ENCODE results near the gene GATAD2B. TPM values are rescaled to one million over a fixed set of nuclear protein-coding genes. Genes with fewer than 3 reads are reported as not detected.
"Not testable (repeated sequence)": the region's sequence is repeated elsewhere in the genome, so short reads cannot be mapped to it uniquely, and the experiment has no call there.

The GATAD2B gene
- total RNA-seq, 1 experiment from 2014 or later = 8.7 TPM

DNA sequence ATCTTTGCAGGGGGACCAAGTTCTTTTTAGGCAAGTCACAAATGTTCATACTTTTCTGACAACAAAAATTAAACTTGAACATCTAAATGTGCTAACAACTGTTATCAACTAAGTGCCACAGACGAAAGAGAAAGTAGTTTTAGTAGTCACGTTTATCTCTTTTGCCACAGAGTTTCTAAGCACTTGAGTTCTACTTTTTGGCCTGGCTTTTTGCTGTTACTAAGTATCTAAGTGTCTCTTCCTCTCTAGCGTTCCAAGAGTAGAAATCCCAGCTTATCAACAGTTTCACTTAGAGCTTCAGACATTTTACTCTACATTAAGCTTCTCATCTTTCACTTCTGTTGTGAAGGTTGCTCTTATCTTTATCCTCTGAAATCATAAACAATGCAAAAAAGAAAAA lies 34.2 kb downstream of the GATAD2B start:
- no peak for DNase-seq (ENCODE audit: low read depth)

DNA sequence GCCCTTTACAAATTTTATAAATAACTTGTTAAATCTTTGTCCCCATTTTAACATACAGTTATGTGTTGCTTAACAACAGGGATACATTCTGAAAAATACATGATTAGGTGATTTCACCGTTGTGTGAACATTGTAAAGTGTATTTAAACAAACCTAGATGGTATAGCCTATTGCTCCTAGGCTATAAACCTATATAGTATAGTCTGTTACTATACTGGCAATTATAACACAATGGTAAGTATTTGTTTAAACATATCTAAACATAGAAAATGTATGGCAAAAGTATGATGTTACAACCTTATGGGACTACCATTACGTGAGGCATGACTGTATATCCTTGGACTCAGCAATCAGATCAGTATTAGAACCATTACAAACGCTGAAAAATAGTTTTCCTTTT lies 36.6 kb downstream of the GATAD2B start:
- DNase-seq (ENCODE audit: low read depth) = no peak

DNA sequence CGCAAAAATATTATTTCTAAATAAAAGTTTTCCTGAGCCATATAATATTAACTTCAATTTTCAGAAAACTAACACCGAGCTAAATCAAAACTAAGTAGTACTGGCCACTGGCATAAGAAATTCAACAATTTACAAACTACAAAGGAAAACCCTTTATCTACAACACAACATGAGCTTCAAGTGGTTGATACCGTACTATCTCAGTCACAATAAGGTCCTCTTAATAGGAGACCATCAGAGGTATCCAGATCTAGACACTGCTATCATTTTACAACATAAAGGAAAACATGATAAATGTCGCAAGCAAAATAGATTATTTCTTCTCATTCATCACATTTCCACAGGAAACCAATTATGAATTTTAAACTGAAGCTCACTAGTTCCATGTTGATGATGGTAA lies 39.5 kb downstream of the GATAD2B start:
- DNase-seq (ENCODE audit: low read depth) = no peak

DNA sequence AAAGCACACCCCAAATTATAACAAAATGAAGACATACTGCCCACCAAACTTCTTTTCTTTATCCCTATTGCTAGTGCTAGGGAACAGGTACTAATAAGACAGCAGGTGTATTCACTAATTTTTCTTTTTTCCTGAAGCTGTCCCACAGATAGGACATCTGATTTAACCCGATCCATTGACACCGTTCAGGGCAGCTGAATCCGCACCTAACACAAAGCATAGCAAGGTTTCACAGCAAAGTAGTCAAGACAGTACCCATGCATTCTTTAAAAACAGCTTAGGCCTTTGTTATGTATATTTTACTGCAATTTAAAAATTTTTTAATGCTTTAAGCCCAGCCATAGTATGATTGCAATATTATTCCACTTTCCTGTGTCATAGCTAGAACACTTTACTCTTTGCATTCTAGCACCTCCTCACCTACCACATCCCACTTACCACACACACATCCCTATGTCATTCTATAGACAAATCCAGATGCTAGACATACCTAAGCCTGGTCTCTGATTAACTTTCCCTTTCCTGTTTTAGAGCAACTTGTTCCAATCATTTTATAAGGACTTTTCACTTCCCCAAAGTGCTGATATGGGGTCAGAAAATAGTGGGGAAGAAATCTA lies 40.4 kb downstream of the GATAD2B start:
- DNase-seq (ENCODE audit: low read depth) = no peak

DNA sequence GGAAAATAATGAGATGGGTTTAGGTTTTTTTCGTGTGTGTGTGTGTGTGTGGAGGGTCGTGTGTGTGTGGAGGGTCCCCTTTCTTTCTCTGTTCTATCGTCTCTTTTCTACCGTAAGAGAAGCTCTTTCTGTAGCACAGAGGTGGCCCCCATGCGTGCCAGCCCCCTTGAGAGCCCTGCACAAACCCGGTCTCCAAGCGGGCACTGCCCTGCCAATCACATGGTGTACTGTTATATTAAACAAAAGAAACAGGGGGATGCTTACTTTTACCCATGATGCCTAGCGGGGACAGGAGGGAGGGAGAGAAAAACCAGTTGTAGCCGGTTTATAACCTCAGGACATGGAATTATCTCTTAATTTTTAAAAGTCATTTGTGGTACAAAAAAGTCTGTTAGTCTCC lies 41.0 kb downstream of the GATAD2B start:
- peak; percentile 43 for DNase-seq (ENCODE audit: low read depth)

DNA sequence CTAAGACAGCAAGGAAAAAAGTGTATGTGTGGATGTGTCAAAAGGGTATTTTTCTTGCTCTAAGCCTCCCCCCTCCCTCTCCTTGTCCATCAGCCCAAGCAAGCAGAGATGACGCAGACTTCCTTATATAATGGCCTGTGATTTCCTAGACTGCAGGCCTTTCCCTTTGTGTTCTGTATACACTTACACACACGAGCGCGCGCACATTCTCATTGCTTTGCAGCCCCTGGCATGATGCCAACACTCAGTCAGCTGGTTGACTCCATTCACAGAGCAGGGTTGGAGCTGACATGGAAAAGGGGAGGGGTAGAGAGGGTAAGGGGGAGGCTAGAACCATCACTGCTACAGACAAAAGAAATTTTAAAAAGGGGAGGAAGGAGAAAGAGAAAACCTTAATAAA lies 41.8 kb downstream of the GATAD2B start:
- DNase-seq (ENCODE audit: low read depth) = peak; percentile 89

DNA sequence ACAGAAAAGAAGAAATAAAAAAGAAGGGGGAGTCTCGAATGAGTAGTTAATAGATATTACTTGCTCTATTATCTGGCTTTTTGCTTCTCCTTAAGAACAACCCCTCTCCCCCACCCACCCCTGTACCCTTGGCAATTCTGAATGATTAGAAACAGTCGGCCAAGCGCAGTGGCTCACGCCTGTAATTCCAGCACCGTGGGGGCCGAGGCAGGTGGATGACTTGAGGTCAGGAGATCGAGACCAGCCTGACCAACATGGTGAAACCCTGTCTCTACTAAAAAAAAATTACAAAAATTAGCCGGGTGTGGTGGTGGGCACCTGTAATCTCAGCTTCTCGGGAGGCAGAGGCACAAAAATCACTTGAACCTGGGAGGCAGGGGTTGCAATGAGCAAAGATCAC lies 42.7 kb downstream of the GATAD2B start:
- DNase-seq (ENCODE audit: low read depth) = no peak

DNA sequence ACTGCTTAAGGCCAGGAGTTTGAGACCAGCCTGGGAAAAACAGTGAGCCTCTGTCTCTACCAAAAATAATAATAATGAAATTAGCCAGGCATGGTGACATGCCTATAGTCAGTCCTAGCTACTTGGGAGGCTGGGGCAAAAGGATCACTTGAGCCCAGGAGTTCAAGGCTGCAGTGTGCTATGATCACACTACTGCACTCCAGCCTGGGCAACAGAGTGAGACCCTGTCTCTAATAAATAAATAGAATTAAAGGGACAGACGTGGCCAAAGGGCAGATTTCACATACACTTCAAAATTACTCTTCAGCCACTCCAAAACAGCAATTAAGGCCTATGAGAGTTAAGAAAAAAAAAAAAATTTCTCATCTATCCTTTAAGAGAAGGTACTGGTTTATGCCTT lies 45.7 kb downstream of the GATAD2B start:
- no peak for DNase-seq (ENCODE audit: low read depth)

DNA sequence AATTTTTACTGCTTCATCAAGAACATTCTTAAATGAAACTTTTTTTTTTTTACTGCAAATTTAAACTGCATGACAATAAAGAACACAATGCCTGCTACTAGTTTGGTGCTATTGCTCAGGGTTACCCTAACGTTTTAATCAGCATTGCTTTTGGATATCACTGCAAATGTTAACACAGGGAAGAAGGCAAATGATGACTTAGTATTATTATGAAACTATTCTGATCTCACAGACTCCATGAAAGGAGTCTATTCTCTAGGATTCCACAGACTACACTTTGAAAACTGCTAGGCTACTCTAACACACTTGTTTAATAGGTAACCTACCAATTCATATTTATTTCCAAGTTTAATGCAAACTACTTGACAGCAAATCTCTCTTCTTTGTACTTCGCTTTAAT lies 49.8 kb downstream of the GATAD2B start:
- DNase-seq (ENCODE audit: low read depth) = no peak

DNA sequence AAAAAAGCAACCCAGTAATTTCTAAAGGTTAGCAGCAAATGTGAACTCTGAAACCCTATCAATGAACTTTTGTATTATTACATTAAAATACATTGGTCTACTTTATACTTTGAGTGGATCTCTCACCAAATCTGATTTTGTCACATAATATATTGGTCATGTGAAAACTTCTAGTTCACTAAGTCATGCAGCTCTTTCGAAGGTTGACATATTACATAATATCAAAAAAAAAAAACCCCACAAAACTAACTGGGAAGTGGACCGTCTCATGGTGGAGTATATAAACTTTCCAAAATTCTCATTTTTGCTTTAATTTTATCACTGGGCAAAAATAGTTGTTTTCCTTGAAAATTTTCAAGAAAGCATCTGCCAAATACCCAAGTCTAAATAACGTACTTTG lies 50.4 kb downstream of the GATAD2B start:
- no peak for DNase-seq (ENCODE audit: low read depth)

DNA sequence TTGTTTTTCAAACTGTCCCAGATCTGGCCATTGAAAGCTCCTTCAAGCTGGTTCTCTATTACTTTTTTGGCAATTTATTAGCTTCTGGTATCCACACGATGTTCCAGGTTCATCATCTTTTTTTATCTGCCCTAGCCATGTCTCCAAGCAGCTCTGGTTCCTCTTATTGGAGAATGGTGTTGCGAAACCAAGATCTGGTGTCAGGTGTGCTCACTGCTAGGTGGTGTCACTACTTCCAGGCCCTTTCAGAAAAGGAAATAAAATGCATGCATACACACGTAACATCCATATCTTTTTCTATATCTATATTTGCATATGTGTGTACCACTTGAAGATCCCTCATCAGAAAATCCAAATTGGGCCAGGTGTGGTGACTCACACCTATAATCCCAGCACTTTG lies 53.3 kb downstream of the GATAD2B start:
- DNase-seq (ENCODE audit: low read depth) = no peak

DNA sequence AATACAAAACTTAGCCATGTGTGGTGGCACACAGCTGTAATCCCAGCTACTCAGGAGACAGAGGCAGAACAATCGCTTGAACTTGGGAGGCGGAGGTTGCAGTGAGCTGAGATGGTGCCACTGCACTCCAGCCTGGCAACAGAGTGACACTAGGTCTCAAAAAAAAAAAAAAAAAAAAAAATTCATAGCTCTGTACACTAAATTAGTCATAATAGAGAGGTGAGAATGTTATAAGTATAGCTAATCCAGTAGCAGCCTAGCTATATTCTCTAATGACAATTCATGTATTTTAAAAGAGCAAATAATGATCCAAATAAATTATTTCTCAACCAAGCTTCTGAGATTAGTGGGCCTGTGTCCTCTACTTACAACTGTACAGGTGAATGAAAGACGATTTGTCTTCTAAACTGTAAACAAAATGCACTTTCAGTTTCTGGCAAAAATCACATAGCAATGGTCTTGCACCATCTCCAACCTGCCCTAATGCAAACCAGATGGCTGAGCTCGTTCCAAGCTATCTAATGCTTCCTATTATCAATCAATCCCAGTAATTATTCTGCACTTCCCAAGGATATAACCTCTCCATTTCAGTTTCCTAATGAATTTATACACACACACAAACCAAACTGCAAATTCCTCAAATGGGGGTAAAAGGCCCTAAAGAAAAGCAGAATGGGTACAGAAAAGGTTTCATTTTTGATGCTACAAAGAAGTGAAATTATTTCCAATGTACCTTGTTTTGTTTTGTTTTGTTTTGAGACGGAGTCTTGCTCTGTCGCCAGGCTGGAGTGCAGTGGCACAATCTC lies 56.5 kb downstream of the GATAD2B start:
- DNase-seq (ENCODE audit: low read depth) = peak; percentile 30

DNA sequence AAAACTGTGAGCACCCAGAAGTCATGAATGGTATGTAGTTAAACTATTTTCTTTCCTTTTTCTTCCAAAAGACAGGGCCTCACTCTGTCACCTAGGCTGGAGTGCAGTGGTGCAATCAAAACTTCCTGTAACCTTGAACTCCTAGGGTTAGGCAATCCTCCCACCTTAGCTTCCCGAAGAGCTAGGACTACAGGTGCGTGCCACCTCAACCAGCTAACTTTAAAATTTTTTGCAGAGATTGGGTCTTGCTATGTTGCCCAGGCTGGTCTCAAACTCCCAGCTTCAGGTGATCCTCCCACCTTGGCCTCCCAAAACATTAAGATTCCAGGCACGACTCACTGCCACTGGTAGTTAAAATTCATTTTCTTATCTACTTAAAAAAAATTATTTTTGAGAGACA lies 62.5 kb downstream of the GATAD2B start:
- no peak for DNase-seq (ENCODE audit: low read depth)

DNA sequence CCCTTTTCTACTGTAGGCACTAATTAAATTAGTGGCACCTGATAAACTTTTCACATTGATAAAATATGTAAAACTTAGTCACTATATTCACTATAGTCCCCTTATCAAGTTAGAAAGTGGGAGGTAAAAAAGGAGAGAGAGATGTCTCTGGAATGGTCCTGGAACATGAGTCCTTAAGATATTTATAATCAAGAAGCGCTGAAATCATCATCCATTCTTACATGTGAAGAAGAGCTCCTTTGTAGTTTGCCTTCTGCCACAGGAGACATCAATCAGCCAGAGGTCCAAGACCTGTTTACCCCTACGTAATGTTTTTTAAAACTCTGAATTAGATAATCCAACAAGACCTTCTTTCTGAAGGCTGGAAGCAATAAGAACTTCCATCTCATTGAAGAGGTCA lies 65.3 kb downstream of the GATAD2B start:
- no peak for DNase-seq (ENCODE audit: low read depth)

DNA sequence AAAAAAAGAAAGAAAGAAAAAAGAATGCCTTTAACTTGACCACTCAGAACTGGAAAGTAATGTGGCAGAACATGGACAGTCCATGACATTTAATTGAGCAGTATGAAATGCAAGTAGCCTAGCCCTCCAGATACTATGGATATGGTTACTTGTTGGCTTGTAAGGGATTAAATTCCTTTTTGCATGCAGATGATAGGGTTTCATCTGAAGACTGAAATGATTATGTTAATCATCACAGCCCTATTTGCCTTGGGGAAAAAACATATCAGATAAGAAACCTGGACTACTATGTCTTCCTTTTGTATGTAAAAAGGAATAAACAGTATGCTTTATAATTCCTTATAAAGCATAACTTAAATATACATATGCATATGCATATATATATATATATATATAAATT lies 66.0 kb downstream of the GATAD2B start:
- no peak for DNase-seq (ENCODE audit: low read depth)

DNA sequence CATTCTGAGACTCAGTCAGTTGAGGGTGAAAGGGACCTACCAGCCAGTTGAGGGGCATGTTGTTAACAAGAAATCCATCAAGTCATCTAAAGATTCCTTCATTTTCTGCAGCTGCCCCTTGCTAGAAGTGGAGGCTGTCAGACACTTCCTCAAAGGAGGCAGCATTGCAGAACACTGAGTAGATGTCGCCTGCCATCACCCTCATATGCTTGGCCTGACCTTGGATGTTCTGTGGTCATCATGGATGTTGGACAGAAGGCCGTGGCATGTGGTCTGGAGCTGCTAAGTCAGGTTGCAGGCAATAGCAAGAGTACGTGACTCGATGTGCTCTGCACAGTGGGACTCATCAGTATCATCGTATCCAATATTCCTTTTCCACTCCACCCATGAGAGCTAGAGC lies 70.6 kb downstream of the GATAD2B start:
- no peak for DNase-seq (ENCODE audit: low read depth)

DNA sequence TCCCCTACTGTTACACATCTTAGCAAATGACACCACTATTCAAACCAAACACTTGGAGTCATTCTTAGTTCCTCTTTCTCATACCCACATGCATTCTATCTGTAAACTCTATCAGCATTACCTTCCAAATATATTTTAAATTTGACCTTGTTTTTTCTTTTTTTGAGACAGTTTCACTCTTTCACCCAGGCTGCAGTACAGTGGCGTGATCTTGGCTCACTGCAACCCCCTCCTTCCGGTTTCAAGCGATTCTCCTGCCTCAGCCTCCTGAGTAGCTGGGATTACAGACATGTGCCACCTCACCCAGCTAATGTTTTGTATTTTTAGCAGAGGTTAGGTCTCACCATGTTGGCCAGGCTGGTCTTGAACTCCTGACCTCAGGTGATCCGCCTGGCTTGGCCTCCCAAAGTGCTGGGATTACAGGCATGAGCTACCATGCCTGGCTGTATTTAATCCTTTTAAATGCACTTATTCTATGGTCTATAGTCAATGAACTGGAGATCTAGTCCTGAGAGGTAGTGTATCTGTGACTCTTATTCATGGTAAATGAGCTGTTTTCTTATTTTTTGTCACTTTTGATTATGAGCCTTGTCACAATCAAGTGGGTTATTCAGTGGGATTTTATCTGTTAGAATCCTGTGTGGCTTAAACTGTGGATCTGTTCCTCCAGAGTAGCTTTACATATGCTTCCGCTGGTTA lies 73.1 kb downstream of the GATAD2B start:
- no peak for DNase-seq (ENCODE audit: low read depth)

DNA sequence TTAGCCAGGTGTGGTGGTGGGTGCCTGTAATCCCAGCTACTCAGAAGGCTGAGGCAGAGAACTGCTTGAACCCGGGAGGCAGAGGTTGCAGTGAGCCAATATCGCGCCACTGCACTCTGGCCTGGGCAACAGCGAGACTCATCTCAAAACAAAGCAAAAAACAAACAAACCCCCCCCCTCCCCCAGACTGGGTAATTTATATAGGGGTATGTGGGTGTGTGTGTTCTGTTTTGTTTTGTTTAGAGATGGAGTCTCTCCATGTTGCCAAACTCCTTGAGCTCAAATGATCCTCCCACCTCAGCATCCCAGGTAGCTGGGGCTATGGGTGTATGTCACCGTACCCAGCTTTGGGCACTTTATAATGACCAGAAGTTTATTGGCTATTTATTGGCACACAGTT lies 74.0 kb downstream of the GATAD2B start:
- no peak for DNase-seq (ENCODE audit: low read depth)

DNA sequence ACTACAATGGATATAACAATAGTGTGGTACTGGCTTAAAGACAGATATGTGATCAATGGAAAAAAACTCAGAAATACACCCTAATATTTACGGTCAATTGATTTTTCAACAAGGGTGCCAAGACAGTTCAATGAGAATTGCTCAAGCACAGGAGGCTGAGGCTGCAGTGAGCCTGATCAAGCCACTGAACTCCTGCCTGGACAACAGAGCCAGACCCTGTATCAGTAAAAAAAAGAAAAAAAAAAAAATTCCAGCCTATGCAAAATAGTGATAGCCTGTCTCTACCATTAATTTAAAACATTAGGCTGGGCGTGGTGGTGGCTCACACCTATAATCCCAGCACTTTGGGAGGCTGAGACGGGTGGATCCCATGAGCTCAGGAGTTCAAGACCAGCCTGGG lies 77.6 kb downstream of the GATAD2B start:
- DNase-seq (ENCODE audit: low read depth) = no peak

DNA sequence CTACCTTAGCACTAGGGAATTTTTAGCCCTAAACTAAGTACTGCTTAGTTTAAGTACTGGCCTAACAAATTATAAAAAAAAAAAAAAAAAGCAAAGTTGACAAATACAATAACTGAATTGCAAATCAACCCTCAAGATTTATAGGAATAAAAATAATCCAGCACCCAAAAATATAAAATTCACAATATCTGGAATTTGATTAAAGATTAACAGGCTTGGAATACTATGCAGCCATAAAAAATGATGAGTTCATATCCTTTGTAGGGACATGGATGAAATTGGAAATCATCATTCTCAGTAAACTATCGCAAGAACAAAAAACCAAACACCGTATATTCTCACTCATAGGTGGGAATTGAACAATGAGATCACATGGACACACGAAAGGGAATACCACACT lies 78.4 kb downstream of the GATAD2B start:
- DNase-seq (ENCODE audit: low read depth) = not testable (repeated sequence)

DNA sequence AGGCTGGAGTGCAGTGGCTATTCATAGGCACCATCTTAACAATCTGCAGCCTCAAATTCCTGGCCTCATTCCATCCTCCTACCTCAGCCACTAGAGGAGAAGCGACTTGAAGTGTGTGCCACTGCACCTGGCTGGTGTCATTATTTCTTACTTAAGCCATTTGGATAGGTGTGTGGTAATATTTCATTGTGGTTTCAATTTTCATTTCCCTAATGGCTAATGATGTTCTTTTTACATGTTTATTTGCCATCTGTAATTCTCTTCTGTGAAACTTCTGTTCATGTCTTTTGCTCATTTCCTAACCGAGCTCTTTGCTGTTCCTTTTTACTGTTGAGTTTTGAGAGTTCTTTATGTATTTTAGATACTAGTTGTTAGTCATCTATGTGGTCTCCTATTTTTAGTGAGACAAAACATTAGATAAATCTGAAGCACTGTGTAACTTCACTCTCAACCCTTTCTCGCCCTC lies 80.7 kb downstream of the GATAD2B start:
- DNase-seq (ENCODE audit: low read depth) = peak; percentile 10

DNA sequence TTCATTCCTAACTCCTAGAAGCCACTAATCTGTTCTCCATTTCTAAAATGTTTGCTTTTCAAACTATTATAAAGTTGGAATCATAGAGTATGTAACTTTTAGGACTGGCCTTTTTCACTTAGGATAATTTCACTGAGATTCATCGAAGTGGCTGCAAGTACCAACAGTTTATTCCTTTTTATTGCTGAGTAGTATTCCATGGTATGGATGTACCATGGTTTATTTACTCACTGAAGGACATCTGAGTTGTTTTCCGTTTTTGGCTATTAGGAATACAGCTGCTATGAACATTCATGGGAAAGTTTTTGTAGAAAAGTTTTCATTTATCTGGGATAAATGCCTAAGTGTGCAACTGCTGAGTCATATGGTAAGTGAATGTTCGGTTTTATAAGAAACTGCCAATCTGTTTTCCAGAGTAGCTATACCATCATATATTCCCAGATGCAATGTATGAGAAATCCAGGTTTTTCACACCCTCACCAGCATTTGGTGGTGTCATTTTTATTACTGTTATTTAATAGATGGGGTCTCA lies 81.2 kb downstream of the GATAD2B start:
- DNase-seq (ENCODE audit: low read depth) = peak; percentile 15

DNA sequence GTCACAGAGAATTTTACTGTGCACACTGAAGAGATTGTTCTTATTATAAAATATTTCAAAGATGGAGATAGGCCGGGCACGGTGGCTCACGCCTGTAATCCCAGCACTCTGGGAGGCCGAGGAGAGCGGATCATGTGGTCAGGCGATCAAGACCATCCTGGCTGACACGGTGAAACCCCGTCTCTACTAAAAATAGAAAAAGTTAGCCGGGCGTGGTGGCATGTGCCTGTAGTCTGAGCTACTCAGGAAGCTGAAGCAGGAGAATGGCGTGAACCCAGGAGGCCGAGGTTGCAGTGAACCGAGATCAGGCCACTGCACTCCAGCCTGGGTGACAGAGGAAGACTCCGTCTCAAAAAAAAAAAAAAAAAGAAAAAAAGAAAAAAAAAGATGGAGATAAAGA lies 82.0 kb downstream of the GATAD2B start:
- not testable (repeated sequence) for DNase-seq (ENCODE audit: low read depth)

Data from M059J (cell line).